Measurements from ENCODE around the gene RUBCNL. TPM values are rescaled to one million over a fixed set of nuclear protein-coding genes. Genes with fewer than 3 reads are reported as not detected.
A peak's percentile ranks its signal among the peaks of the same experiment; 100 is the strongest.

The RUBCNL gene
- total and polyA plus RNA-seq, 9 of the 15 experiments (the other 6 are each of a cell fraction or from before 2014, with no cell fraction given): 0.04 to 0.35 (median 0.12) TPM; not detected in 3

DNA sequence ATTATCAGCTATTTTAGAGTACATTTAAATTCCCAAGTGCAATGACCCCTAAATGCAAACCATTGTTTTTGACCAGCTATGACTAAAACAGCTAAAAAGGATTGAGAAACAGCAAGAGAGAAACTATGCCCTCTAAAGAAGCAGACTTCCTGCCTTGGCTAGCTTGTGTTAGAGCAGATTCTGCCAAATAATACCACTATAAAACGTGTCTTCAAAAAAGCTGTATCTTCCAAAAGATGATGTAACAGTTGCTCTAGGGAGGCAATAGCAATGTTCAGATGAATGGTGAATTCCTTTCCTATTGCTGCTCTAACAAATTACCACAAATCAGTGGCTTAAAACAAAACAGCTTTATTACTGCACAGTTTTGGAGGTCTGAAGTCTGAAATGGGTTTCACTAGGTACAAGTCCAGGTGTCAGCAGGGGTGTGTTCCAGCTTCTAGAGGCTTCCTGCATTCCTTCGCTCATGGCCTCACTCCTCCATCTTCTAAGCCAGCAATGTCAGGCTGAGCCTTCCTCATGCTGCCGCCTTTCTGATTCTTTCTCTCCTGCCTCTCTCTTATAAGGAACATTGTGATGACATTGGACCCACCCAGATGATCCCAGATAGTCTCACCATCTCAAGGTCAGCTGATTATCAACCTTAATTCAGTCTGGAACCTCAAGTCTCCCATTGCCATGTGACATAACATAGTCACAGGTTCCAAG is 90.8 kb downstream of the RUBCNL start (continued):
- TF ChIP-seq, protein P1, sequence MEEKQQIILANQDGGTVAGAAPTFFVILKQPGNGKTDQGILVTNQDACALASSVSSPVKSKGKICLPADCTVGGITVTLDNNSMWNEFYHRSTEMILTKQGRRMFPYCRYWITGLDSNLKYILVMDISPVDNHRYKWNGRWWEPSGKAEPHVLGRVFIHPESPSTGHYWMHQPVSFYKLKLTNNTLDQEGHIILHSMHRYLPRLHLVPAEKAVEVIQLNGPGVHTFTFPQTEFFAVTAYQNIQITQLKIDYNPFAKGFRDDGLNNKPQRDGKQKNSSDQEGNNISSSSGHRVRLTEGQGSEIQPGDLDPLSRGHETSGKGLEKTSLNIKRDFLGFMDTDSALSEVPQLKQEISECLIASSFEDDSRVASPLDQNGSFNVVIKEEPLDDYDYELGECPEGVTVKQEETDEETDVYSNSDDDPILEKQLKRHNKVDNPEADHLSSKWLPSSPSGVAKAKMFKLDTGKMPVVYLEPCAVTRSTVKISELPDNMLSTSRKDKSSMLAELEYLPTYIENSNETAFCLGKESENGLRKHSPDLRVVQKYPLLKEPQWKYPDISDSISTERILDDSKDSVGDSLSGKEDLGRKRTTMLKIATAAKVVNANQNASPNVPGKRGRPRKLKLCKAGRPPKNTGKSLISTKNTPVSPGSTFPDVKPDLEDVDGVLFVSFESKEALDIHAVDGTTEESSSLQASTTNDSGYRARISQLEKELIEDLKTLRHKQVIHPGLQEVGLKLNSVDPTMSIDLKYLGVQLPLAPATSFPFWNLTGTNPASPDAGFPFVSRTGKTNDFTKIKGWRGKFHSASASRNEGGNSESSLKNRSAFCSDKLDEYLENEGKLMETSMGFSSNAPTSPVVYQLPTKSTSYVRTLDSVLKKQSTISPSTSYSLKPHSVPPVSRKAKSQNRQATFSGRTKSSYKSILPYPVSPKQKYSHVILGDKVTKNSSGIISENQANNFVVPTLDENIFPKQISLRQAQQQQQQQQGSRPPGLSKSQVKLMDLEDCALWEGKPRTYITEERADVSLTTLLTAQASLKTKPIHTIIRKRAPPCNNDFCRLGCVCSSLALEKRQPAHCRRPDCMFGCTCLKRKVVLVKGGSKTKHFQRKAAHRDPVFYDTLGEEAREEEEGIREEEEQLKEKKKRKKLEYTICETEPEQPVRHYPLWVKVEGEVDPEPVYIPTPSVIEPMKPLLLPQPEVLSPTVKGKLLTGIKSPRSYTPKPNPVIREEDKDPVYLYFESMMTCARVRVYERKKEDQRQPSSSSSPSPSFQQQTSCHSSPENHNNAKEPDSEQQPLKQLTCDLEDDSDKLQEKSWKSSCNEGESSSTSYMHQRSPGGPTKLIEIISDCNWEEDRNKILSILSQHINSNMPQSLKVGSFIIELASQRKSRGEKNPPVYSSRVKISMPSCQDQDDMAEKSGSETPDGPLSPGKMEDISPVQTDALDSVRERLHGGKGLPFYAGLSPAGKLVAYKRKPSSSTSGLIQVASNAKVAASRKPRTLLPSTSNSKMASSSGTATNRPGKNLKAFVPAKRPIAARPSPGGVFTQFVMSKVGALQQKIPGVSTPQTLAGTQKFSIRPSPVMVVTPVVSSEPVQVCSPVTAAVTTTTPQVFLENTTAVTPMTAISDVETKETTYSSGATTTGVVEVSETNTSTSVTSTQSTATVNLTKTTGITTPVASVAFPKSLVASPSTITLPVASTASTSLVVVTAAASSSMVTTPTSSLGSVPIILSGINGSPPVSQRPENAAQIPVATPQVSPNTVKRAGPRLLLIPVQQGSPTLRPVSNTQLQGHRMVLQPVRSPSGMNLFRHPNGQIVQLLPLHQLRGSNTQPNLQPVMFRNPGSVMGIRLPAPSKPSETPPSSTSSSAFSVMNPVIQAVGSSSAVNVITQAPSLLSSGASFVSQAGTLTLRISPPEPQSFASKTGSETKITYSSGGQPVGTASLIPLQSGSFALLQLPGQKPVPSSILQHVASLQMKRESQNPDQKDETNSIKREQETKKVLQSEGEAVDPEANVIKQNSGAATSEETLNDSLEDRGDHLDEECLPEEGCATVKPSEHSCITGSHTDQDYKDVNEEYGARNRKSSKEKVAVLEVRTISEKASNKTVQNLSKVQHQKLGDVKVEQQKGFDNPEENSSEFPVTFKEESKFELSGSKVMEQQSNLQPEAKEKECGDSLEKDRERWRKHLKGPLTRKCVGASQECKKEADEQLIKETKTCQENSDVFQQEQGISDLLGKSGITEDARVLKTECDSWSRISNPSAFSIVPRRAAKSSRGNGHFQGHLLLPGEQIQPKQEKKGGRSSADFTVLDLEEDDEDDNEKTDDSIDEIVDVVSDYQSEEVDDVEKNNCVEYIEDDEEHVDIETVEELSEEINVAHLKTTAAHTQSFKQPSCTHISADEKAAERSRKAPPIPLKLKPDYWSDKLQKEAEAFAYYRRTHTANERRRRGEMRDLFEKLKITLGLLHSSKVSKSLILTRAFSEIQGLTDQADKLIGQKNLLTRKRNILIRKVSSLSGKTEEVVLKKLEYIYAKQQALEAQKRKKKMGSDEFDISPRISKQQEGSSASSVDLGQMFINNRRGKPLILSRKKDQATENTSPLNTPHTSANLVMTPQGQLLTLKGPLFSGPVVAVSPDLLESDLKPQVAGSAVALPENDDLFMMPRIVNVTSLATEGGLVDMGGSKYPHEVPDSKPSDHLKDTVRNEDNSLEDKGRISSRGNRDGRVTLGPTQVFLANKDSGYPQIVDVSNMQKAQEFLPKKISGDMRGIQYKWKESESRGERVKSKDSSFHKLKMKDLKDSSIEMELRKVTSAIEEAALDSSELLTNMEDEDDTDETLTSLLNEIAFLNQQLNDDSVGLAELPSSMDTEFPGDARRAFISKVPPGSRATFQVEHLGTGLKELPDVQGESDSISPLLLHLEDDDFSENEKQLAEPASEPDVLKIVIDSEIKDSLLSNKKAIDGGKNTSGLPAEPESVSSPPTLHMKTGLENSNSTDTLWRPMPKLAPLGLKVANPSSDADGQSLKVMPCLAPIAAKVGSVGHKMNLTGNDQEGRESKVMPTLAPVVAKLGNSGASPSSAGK (IDR thresholded peaks at IDR 0.05): peak; percentile 36
- TF ChIP-seq ZKSCAN1 (IDR thresholded peaks at IDR 0.05; ENCODE audit: low read depth, low read length) (no peak), SPI1 (IDR thresholded peaks at IDR 0.05; ENCODE audit: borderline replicate concordance, low read depth, low read length) (no peak), RBFOX2 (IDR thresholded peaks at IDR 0.05; ENCODE audit: low read depth, low read length) (peak; percentile 26; the same call in 1 of the 2 replicates), ZNF668 (CRISPR knock-in tag; IDR thresholded peaks at IDR 0.05) (peak; percentile 63; the same call in 1 of the 2 replicates), ZNF143 (CRISPR knock-in tag; IDR thresholded peaks at IDR 0.05) (no peak), STAT6 (CRISPR knock-in tag; IDR thresholded peaks at IDR 0.05) (no peak), PTTG1 (tag; IDR thresholded peaks at IDR 0.05; ENCODE audit: low read depth) (peak; percentile 39), ZNF766 (CRISPR knock-in tag; conservative IDR thresholded peaks at IDR 0.05) (peak; percentile 60; the same call in 1 of the 2 replicates)
- TF ChIP-seq, protein P2, sequence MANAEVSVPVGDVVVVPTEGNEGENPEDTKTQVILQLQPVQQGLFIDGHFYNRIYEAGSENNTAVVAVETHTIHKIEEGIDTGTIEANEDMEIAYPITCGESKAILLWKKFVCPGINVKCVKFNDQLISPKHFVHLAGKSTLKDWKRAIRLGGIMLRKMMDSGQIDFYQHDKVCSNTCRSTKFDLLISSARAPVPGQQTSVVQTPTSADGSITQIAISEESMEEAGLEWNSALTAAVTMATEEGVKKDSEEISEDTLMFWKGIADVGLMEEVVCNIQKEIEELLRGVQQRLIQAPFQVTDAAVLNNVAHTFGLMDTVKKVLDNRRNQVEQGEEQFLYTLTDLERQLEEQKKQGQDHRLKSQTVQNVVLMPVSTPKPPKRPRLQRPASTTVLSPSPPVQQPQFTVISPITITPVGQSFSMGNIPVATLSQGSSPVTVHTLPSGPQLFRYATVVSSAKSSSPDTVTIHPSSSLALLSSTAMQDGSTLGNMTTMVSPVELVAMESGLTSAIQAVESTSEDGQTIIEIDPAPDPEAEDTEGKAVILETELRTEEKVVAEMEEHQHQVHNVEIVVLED (CRISPR knock-in tag; IDR thresholded peaks at IDR 0.05): no peak

Data from K562 (cell line).